Liver (tissue), 9 donors: Measurements from ENCODE around the gene DSCAM. TPM values are rescaled to one million over a fixed set of nuclear protein-coding genes. Genes with fewer than 3 reads are reported as not detected.

Source experiments
- DNase-seq: peaks from one replicate; pipeline ENCODE4 v3.0.0-alpha.2; 2017; ENCODE audit warnings: low spot score
- H3K27ac ChIP-seq, 2 donors: one replicate each; pipeline ENCODE4 v1.7.0; 2013; ENCODE audit warnings: inconsistent platforms in 2 of 2, low read length in 2 of 2, control low read depth in 1 of 2, low read depth in 1 of 2, mild to moderate bottlenecking in 1 of 2
- H3K27me3 ChIP-seq, 4 donors: one replicate each; pipeline versions ENCODE4 v1.6.1 to v1.7.0; 2013; ENCODE audit warnings: low read length in 3 of 4, inconsistent platforms in 1 of 4, mild to moderate bottlenecking in 1 of 4, moderate library complexity in 1 of 4; ENCODE audit not compliant: control insufficient read depth in 4 of 4, insufficient read depth in 4 of 4
- H3K36me3 ChIP-seq, 4 donors: one replicate each; pipeline versions ENCODE4 v1.6.1 to v1.7.0; 2013; ENCODE audit warnings: low read length in 3 of 4, mild to moderate bottlenecking in 3 of 4, low read depth in 1 of 4, moderate library complexity in 1 of 4; ENCODE audit not compliant: control insufficient read depth in 4 of 4, insufficient read depth in 3 of 4
- H3K4me1 ChIP-seq, 4 donors: one replicate each; pipeline versions ENCODE4 v1.6.1 to v1.7.0; 2013; ENCODE audit warnings: low read length in 3 of 4, mild to moderate bottlenecking in 3 of 4, moderate library complexity in 1 of 4; ENCODE audit not compliant: control insufficient read depth in 4 of 4, insufficient read depth in 4 of 4
- H3K4me3 ChIP-seq, 3 donors: one replicate each; pipeline versions ENCODE4 v1.6.1 to v1.7.0; 2013; ENCODE audit warnings: low read length in 3 of 3, control low read depth in 1 of 3, low read depth in 1 of 3, mild to moderate bottlenecking in 1 of 3
- H3K9ac ChIP-seq, 2 donors: one replicate each; pipeline ENCODE4 v1.7.0; 2013; ENCODE audit warnings: low read length in 2 of 2, mild to moderate bottlenecking in 2 of 2, moderate library complexity in 2 of 2, control low read depth in 1 of 2, low read depth in 1 of 2
- H3K9me3 ChIP-seq, 4 donors: one replicate each; pipeline versions ENCODE4 v1.6.1 to v1.7.0; 2013; ENCODE audit warnings: low read length in 3 of 4; ENCODE audit not compliant: control insufficient read depth in 4 of 4
- ATF3 ChIP-seq: IDR thresholded peaks from 2 replicates; pipeline ENCODE4 v1.6.1; 2016; ENCODE audit warnings: antibody characterized with exemption
- CTCF ChIP-seq: fragments of 150-350 bp; IDR thresholded peaks from 2 replicates; pipeline ENCODE4 v1.5.1; 2017; ENCODE audit warnings: improper control_type of control experiment, low read depth, low read length; ENCODE audit not compliant: missing input control
- EGR1 ChIP-seq, 2 donors: IDR thresholded peaks; 2 replicates each; pipeline ENCODE4 v1.6.1; 2016 to 2018; ENCODE audit warnings: antibody characterized with exemption in 2 of 2, low read depth in 2 of 2
- FOXA1 ChIP-seq: IDR thresholded peaks from 2 replicates; pipeline ENCODE4 v1.6.1; 2016; ENCODE audit warnings: antibody characterized with exemption
- FOXA2 ChIP-seq: IDR thresholded peaks from 2 replicates; pipeline ENCODE4 v1.6.1; 2016; ENCODE audit warnings: antibody characterized with exemption
- GABPA ChIP-seq, 2 donors: IDR thresholded peaks in 1 of 2; conservative IDR thresholded peaks in 1 of 2; 2 replicates each; pipeline ENCODE4 v1.6.1; 2016; ENCODE audit warnings: antibody characterized with exemption in 2 of 2, mild to moderate bottlenecking in 1 of 2, moderate library complexity in 1 of 2
- HNF4A ChIP-seq, 2 donors: conservative IDR thresholded peaks; 2 replicates each; pipeline ENCODE4 v1.6.1; 2016; ENCODE audit warnings: antibody characterized with exemption in 2 of 2, mild to moderate bottlenecking in 2 of 2
- HNF4G ChIP-seq: IDR thresholded peaks from 2 replicates; pipeline ENCODE4 v1.6.1; 2016; ENCODE audit warnings: antibody characterized with exemption
- JUND ChIP-seq, 2 donors: IDR thresholded peaks; 2 replicates each; pipeline ENCODE4 v1.6.1; 2016; ENCODE audit warnings: antibody characterized with exemption in 2 of 2
- MAX ChIP-seq: IDR thresholded peaks from 2 replicates; pipeline ENCODE4 v1.6.1; 2016; ENCODE audit warnings: antibody characterized with exemption
- NR2F2 ChIP-seq: IDR thresholded peaks from 2 replicates; pipeline ENCODE4 v1.6.1; 2016; ENCODE audit warnings: antibody characterized with exemption
- RAD21 ChIP-seq, 2 donors: IDR thresholded peaks; 2 replicates each; pipeline ENCODE4 v1.6.1; 2016; ENCODE audit warnings: antibody characterized with exemption in 2 of 2, mild to moderate bottlenecking in 2 of 2
- RXRA ChIP-seq, 2 donors: IDR thresholded peaks; 2 replicates each; pipeline ENCODE4 v1.6.1; 2017 to 2018; ENCODE audit warnings: antibody characterized with exemption in 2 of 2, mild to moderate bottlenecking in 1 of 2
- SP1 ChIP-seq: IDR thresholded peaks from 2 replicates; pipeline ENCODE4 v1.6.1; 2018; ENCODE audit warnings: antibody characterized with exemption, mild to moderate bottlenecking
- TAF1 ChIP-seq: conservative IDR thresholded peaks from 2 replicates; pipeline ENCODE4 v1.6.1; 2016; ENCODE audit warnings: antibody characterized with exemption, mild to moderate bottlenecking
- ZBTB33 ChIP-seq: IDR thresholded peaks from 2 replicates; pipeline ENCODE4 v1.6.1; 2016; ENCODE audit warnings: antibody characterized with exemption
- WGBS: extraction: QIAGEN DNeasy Blood & Tissue Kit; methylation state at CpG from one replicate; pipeline ENCODE4 v1.1.7; 2013; 5-methylcytosine and 5-hydroxymethylcytosine counted together
- polyA plus RNA-seq, 2 donors: library from polyadenylated mRNA; stranded (reverse) in 1 of 2; unstranded in 1 of 2; fragments of 200-250 nt in 1 of 2; fragments of >200 nt in 1 of 2; fragmentation: Nextera tagmentation in 1 of 2; extraction: Ambion mirVana in 1 of 2; gene quantifications; one replicate each; pipeline versions ENCODE4 v1.2.1 to v1.2.3, GENCODE V29; 2013 to 2015
- total RNA-seq, 2 donors: library from RNA; depleted of rRNA; stranded (reverse); fragments of >200 nt; gene quantifications; one replicate each; pipeline ENCODE4 v1.2.3, GENCODE V29; 2014
- donor health status: healthy.
- donor health status: healthy.
- donor health status: healthy.
- donor health status: healthy.
- donor health status: healthy.

The DSCAM gene
- total and polyA plus RNA-seq, 4 donors: 0.02 to 0.23 (median 0.10) TPM

GRCh38 chr21:40555021-40555528 is 291.9 kb downstream of the DSCAM start:
- WGBS: 65% methylated on average over 2 of the region's 2 CpGs
- peaks cover 0 to 2% (median 0%) of the 10 kb centered on the region in 4 donors for H3K27me3 ChIP-seq
- H3K4me3 ChIP-seq: no peak overlapping the region
- TF ChIP-seq HNF4A (conservative IDR thresholded peaks at IDR 0.05) (no peak), HNF4G (no peak), EGR1 (IDR thresholded peaks at IDR 0.05; ENCODE audit: low read depth in 2 of 2) (no peak), ZBTB33 (no peak), FOXA2 (no peak), NR2F2 (no peak), CTCF (no peak), GABPA (IDR thresholded peaks at IDR 0.05 in 1 of 2, conservative IDR thresholded peaks at IDR 0.05 in 1 of 2) (no peak), MAX (no peak), RXRA (IDR thresholded peaks at IDR 0.05) (no peak), JUND (IDR thresholded peaks at IDR 0.05) (no peak)
- H3K9me3 ChIP-seq: no peaks in the 10 kb centered on the region
- no peak overlapping the region for H3K9ac ChIP-seq
- H3K4me1 ChIP-seq: no peaks in the 10 kb centered on the region
- no peak for DNase-seq
- H3K36me3 ChIP-seq: no peaks in the 10 kb centered on the region
- H3K27ac ChIP-seq: no peak overlapping the region

- H3K36me3 ChIP-seq: no peaks in the 10 kb centered on the region
- H3K4me3 ChIP-seq: no peak overlapping the region
- no peak overlapping the region for H3K9ac ChIP-seq
- no peaks in the 10 kb centered on the region for H3K9me3 ChIP-seq
- DNase-seq: no peak
- H3K4me1 ChIP-seq: no peaks in the 10 kb centered on the region
- TF ChIP-seq ATF3: no peak
- no peak for TF ChIP-seq MAX
- TF ChIP-seq EGR1 (IDR thresholded peaks at IDR 0.05; ENCODE audit: low read depth in 2 of 2): no peak
- no peak for TF ChIP-seq FOXA1
- TF ChIP-seq FOXA2: no peak
- no peak overlapping the region for H3K27ac ChIP-seq
- WGBS: 77% methylated on average over 3 of the region's 3 CpGs
- H3K27me3 ChIP-seq: peaks cover 0 to 2% (median 0%) of the 10 kb centered on the region in 4 donors
Measured at GRCh38 chr21:40553781-40554180, 293.2 kb downstream of the DSCAM start.

GRCh38 chr21:40547906-40548513 is 298.9 kb downstream of the DSCAM start:
- Histone ChIP-seq H3K36me3 (no peaks in the 10 kb centered on the region), H3K9me3 (peaks cover 2 to 6% (median 4%) of the 10 kb centered on the region in 4 donors), H3K9ac (no peak overlapping the region), H3K4me1 (no peaks in the 10 kb centered on the region), H3K27ac (no peak overlapping the region), H3K4me3 (no peak overlapping the region), H3K27me3 (no peaks in the 10 kb centered on the region)
- 65% methylated on average over 18 of the region's 18 CpGs for WGBS
- no peak for DNase-seq
- TF ChIP-seq RAD21 (IDR thresholded peaks at IDR 0.05) (no peak), FOXA1 (no peak), HNF4G (no peak), TAF1 (no peak), SP1 (no peak), HNF4A (conservative IDR thresholded peaks at IDR 0.05) (no peak), GABPA (IDR thresholded peaks at IDR 0.05 in 1 of 2, conservative IDR thresholded peaks at IDR 0.05 in 1 of 2) (no peak), FOXA2 (no peak), MAX (no peak)
